ENCODE results near the gene CHN2.
A peak's percentile ranks its signal among the peaks of the same experiment; 100 is the strongest.

Gene CHN2

GRCh38 chr7:29349362-29349761 is 154.8 kb downstream of the CHN2 start:
- TF ChIP-seq MYC (IDR thresholded peaks at IDR 0.05; ENCODE audit: low read depth, low read length), result no peak
- TF ChIP-seq POLR2A (IDR thresholded peaks at IDR 0.05; ENCODE audit: extremely low read depth, insufficient read length), result no peak
- TF ChIP-seq, protein P1, sequence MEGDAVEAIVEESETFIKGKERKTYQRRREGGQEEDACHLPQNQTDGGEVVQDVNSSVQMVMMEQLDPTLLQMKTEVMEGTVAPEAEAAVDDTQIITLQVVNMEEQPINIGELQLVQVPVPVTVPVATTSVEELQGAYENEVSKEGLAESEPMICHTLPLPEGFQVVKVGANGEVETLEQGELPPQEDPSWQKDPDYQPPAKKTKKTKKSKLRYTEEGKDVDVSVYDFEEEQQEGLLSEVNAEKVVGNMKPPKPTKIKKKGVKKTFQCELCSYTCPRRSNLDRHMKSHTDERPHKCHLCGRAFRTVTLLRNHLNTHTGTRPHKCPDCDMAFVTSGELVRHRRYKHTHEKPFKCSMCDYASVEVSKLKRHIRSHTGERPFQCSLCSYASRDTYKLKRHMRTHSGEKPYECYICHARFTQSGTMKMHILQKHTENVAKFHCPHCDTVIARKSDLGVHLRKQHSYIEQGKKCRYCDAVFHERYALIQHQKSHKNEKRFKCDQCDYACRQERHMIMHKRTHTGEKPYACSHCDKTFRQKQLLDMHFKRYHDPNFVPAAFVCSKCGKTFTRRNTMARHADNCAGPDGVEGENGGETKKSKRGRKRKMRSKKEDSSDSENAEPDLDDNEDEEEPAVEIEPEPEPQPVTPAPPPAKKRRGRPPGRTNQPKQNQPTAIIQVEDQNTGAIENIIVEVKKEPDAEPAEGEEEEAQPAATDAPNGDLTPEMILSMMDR (IDR thresholded peaks at IDR 0.05; ENCODE audit: low read depth, low read length), result no peak
- TF ChIP-seq, protein P2, sequence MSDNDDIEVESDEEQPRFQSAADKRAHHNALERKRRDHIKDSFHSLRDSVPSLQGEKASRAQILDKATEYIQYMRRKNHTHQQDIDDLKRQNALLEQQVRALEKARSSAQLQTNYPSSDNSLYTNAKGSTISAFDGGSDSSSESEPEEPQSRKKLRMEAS (IDR thresholded peaks at IDR 0.05; ENCODE audit: low read depth, low read length), result no peak
- no peak for DNase-seq (ENCODE audit: low read depth)
- no peak overlapping the region for H3K4me3 ChIP-seq (ENCODE audit: low read depth, low read length)

DNA sequence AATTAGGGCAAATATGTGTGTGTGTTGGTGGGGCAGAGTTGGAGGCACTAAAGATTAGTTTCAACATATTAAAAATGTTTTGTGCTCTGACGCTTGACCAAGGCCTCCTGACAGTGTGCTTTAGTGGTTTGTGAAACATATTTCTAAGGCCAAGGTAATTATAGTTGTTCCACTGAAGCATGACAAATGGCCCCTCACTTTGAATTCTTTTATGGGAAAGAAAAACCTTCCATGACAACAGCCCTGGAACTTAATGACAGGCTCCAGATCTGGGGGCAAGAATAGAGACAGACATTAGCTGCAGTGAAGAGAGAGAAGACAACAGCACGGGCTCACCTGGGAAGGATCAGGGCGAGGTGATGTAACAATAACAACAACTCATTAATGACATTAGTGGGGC is 155.8 kb downstream of the CHN2 start:
- TF ChIP-seq, protein P1 (IDR thresholded peaks at IDR 0.05; ENCODE audit: low read depth, low read length), result no peak
- TF ChIP-seq, protein P2 (IDR thresholded peaks at IDR 0.05; ENCODE audit: low read depth, low read length), result no peak
- TF ChIP-seq MYC (IDR thresholded peaks at IDR 0.05; ENCODE audit: low read depth, low read length) (no peak), POLR2A (IDR thresholded peaks at IDR 0.05; ENCODE audit: extremely low read depth, insufficient read length) (no peak)
- no peak overlapping the region for H3K4me3 ChIP-seq (ENCODE audit: low read depth, low read length)
- no peak for DNase-seq (ENCODE audit: low read depth)

- TF ChIP-seq, protein P1 (IDR thresholded peaks at IDR 0.05; ENCODE audit: low read depth, low read length), result no peak
- no peak for TF ChIP-seq POLR2A (IDR thresholded peaks at IDR 0.05; ENCODE audit: extremely low read depth, insufficient read length)
- no peak for TF ChIP-seq MYC (IDR thresholded peaks at IDR 0.05; ENCODE audit: low read depth, low read length)
- H3K4me3 ChIP-seq (ENCODE audit: low read depth, low read length), result no peak overlapping the region
- DNase-seq (ENCODE audit: low read depth), result peak; percentile 48
These were observed 157.5 kb downstream of the CHN2 start for GRCh38 chr7:29352041-29352440.

- TF ChIP-seq, protein P2 (IDR thresholded peaks at IDR 0.05; ENCODE audit: low read depth, low read length), result no peak
- TF ChIP-seq POLR2A (IDR thresholded peaks at IDR 0.05; ENCODE audit: extremely low read depth, insufficient read length), result no peak
- no peak for TF ChIP-seq MYC (IDR thresholded peaks at IDR 0.05; ENCODE audit: low read depth, low read length)
- TF ChIP-seq, protein P1 (IDR thresholded peaks at IDR 0.05; ENCODE audit: low read depth, low read length), result no peak
- DNase-seq (ENCODE audit: low read depth), result no peak
- no peak overlapping the region for H3K4me3 ChIP-seq (ENCODE audit: low read depth, low read length)
These were observed 159.2 kb downstream of the CHN2 start for GRCh38 chr7:29353810-29354209.

DNA sequence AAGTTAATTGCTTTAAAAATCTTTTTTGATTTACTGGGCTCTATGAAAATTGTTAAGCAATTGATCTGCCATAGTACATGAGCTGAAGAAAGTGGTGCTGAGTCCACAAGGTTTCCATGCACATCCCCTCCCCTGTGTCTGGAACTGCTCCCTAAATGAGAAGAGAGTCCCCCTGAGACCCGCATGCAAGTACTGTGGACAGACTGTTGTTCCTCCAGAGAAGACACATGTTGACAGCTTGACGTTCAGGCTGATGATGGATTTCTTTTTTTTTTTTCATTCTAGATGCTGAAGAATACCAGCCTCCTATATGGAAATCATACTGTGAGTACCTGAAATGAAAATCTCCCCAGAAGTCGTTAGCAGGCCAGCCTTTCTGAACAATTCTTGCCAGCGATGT is 159.8 kb downstream of the CHN2 start:
- DNase-seq (ENCODE audit: low read depth), result no peak
- H3K4me3 ChIP-seq (ENCODE audit: low read depth, low read length), result no peak overlapping the region
- TF ChIP-seq, protein P1 (IDR thresholded peaks at IDR 0.05; ENCODE audit: low read depth, low read length), result no peak
- TF ChIP-seq, protein P2 (IDR thresholded peaks at IDR 0.05; ENCODE audit: low read depth, low read length), result no peak
- no peak for TF ChIP-seq MYC (IDR thresholded peaks at IDR 0.05; ENCODE audit: low read depth, low read length)
- no peak for TF ChIP-seq POLR2A (IDR thresholded peaks at IDR 0.05; ENCODE audit: extremely low read depth, insufficient read length)

GRCh38 chr7:29355388-29355787 is 160.8 kb downstream of the CHN2 start:
- no peak for DNase-seq (ENCODE audit: low read depth)
- H3K4me3 ChIP-seq (ENCODE audit: low read depth, low read length), result no peak overlapping the region
- no peak for TF ChIP-seq MYC (IDR thresholded peaks at IDR 0.05; ENCODE audit: low read depth, low read length)
- TF ChIP-seq, protein P1 (IDR thresholded peaks at IDR 0.05; ENCODE audit: low read depth, low read length), result no peak
- TF ChIP-seq, protein P2 (IDR thresholded peaks at IDR 0.05; ENCODE audit: low read depth, low read length), result no peak
- no peak for TF ChIP-seq POLR2A (IDR thresholded peaks at IDR 0.05; ENCODE audit: extremely low read depth, insufficient read length)
